GM10847 (cell line): Measurements from ENCODE around the gene SLC39A3.

ENCODE experiments used
- POLR2A ChIP-seq: IDR thresholded peaks from 2 replicates; pipeline ENCODE4 v1.6.1; 2011; ENCODE audit not compliant: insufficient read length; ENCODE audit errors: extremely low read depth

SLC39A3 gene

GRCh38 chr19:2721570-2722540, 18.0 kb downstream of the SLC39A3 start:
- TF ChIP-seq POLR2A = no peak

GRCh38 chr19:2720777-2721569, 18.8 kb downstream of the SLC39A3 start, which contains the start of gene DIRAS1:
DIRAS1 (minus strand) TSS chr19:2721372; CDS start chr19:2717806, 3,566 bp downstream.
- TF ChIP-seq POLR2A = no peak

- no peak for TF ChIP-seq POLR2A
Observed at GRCh38 chr19:2719920-2720776, 19.7 kb downstream of the SLC39A3 start.

- no peak for TF ChIP-seq POLR2A
Observed at GRCh38 chr19:2719232-2719735, 20.5 kb downstream of the SLC39A3 start.

- TF ChIP-seq POLR2A = no peak
Observed at GRCh38 chr19:2717638-2718541, 21.9 kb downstream of the SLC39A3 start.

GRCh38 chr19:2716722-2717637, 22.8 kb downstream of the SLC39A3 start:
- TF ChIP-seq POLR2A = no peak

- TF ChIP-seq POLR2A = no peak
Observed at GRCh38 chr19:2716275-2716650, 23.6 kb downstream of the SLC39A3 start.

GRCh38 chr19:2715470-2716274, 24.1 kb downstream of the SLC39A3 start:
- TF ChIP-seq POLR2A = no peak

- no peak for TF ChIP-seq POLR2A
Observed at GRCh38 chr19:2714531-2715269, 25.1 kb downstream of the SLC39A3 start.

- no peak for TF ChIP-seq POLR2A
Observed at GRCh38 chr19:2711875-2712205, 28.0 kb downstream of the SLC39A3 start.

GRCh38 chr19:2711172-2711874, 28.5 kb downstream of the SLC39A3 start:
- TF ChIP-seq POLR2A = no peak
